ENCODE measurements around the gene FST. TPM values are rescaled to one million over a fixed set of nuclear protein-coding genes. Genes with fewer than 3 reads are reported as not detected.

FST gene
- polyA plus RNA-seq, 1 experiment, result 121 TPM

GRCh38 chr5:53445569-53445968 is 34.9 kb upstream of the FST start:
- CTCF ChIA-PET, result interaction anchor here (1.3 kb wide), 1 partner anchor 789 kb away, joined by 3 read pairs; no protein-coding TSS in a partner anchor
- no peak for DNase-seq (ENCODE audit: low read depth, low spot score)
- Histone ChIP-seq H3K9me3 (ENCODE audit: control insufficient read depth, insufficient read depth, low read length) (no peaks in the 10 kb centered on the region), H3K27ac (ENCODE audit: low read depth, low read length) (no peak overlapping the region), H3K4me3 (ENCODE audit: low read depth, low read length) (no peak overlapping the region), H3K27me3 (ENCODE audit: control insufficient read depth, insufficient read depth, low read length) (no peaks in the 10 kb centered on the region)
- POLR2A ChIA-PET, result no interaction called here
- no peak for TF ChIP-seq CTCF (IDR thresholded peaks at IDR 0.05; ENCODE audit: low read depth, low read length)

- no peak for DNase-seq (ENCODE audit: low read depth, low spot score)
- Histone ChIP-seq H3K9me3 (ENCODE audit: control insufficient read depth, insufficient read depth, low read length) (no peaks in the 10 kb centered on the region), H3K27ac (ENCODE audit: low read depth, low read length) (no peak overlapping the region), H3K4me3 (ENCODE audit: low read depth, low read length) (no peak overlapping the region), H3K27me3 (ENCODE audit: control insufficient read depth, insufficient read depth, low read length) (no peaks in the 10 kb centered on the region)
- POLR2A ChIA-PET, result no interaction called here
- CTCF ChIA-PET, result interaction anchor here (0.6 to 1.0 kb wide), 4 partner anchors 13 to 782 kb away, joined by 3 to 5 read pairs (median 4); no protein-coding TSS in a partner anchor
- no peak for TF ChIP-seq CTCF (IDR thresholded peaks at IDR 0.05; ENCODE audit: low read depth, low read length)
Observed at GRCh38 chr5:53446908-53447307, 33.5 kb upstream of the FST start.

- Histone ChIP-seq H3K27ac (ENCODE audit: low read depth, low read length) (no peak overlapping the region), H3K27me3 (ENCODE audit: control insufficient read depth, insufficient read depth, low read length) (no peaks in the 10 kb centered on the region), H3K9me3 (ENCODE audit: control insufficient read depth, insufficient read depth, low read length) (no peaks in the 10 kb centered on the region), H3K4me3 (ENCODE audit: low read depth, low read length) (no peak overlapping the region)
- DNase-seq (ENCODE audit: low read depth, low spot score), result no peak
- TF ChIP-seq CTCF (IDR thresholded peaks at IDR 0.05; ENCODE audit: low read depth, low read length), result no peak
- POLR2A ChIA-PET, result no interaction called here
- CTCF ChIA-PET, result interaction anchor here (1.1 to 1.3 kb wide), 2 partner anchors 186 to 780 kb away, joined by 3 read pairs; no protein-coding TSS in a partner anchor
Observed at GRCh38 chr5:53448851-53449250, 31.6 kb upstream of the FST start.

GRCh38 chr5:53453898-53454718 is 26.3 kb upstream of the FST start:
- ChIA-PET POLR2A (no interaction called here), CTCF (no interaction called here)
- H3K9me3 ChIP-seq (ENCODE audit: control insufficient read depth, insufficient read depth, low read length), result no peaks in the 10 kb centered on the region

More at GRCh38 chr5:53453898-53454718, 26.3 kb upstream of the FST start:
- H3K27ac ChIP-seq (ENCODE audit: low read depth, low read length), result no peak overlapping the region
- no peak for DNase-seq (ENCODE audit: low read depth, low spot score)
- H3K4me3 ChIP-seq (ENCODE audit: low read depth, low read length), result no peak overlapping the region
- H3K27me3 ChIP-seq (ENCODE audit: control insufficient read depth, insufficient read depth, low read length), result no peaks in the 10 kb centered on the region
- TF ChIP-seq CTCF (IDR thresholded peaks at IDR 0.05; ENCODE audit: low read depth, low read length), result no peak

Data from AG04450 (cell line).